ENCODE measurements around the gene RXFP2.

Gene RXFP2

GRCh38 chr13:31815361-31816144, 76.2 kb downstream of the RXFP2 start:
- no peak for TF ChIP-seq CTCF (IDR thresholded peaks at IDR 0.05; ENCODE audit: extremely low read depth, missing control alignments)

DNA sequence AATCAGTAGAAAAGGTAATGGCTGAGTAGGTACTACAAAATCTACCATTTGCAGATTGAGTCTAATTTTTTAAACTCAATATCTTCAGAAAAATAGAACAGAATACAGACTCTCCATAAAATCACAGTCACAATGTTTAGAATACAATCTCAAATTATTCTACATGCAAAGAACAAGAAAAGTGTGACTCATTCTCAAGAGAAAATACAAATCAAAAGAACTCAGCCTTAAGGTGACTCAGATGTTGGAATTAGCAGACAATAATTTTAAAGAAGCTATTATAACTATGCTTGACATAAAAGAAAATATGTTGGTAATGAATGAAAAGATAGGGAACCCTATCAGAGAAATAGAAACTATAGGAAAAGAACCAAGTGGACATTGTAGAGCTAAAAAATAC, 78.9 kb downstream of the RXFP2 start:
- no peak for DNase-seq (ENCODE audit: low spot score)
- TF ChIP-seq CTCF (IDR thresholded peaks at IDR 0.05; ENCODE audit: extremely low read depth, missing control alignments): no peak

More at GRCh38 chr13:31815361-31816144, 76.2 kb downstream of the RXFP2 start:
- no peak for DNase-seq (ENCODE audit: low spot score)

- no peak for TF ChIP-seq CTCF (IDR thresholded peaks at IDR 0.05; ENCODE audit: extremely low read depth, missing control alignments)
- DNase-seq (ENCODE audit: low spot score): peak; percentile 18
These were observed 85.6 kb downstream of the RXFP2 start for GRCh38 chr13:31824705-31825517.

DNA sequence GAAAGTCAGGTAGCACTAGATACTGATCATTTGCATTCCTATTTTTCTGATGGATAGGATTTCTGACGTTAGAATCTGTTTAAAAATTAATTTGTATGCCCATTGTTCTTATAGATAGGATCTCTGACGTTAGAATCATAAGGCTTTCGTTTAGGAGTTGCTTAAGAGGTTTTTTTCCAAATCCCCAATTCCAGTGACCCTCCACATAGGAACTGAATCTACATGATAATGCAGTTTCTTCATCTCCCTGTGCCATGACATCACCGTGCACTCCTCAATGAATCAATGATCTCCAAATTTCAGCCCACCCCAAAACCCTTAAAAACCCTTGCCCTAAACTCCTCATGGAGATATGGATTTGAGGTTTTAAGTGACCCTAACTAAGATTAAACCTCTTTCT, 87.2 kb downstream of the RXFP2 start:
- TF ChIP-seq CTCF (IDR thresholded peaks at IDR 0.05; ENCODE audit: extremely low read depth, missing control alignments): no peak
- no peak for DNase-seq (ENCODE audit: low spot score)

DNA sequence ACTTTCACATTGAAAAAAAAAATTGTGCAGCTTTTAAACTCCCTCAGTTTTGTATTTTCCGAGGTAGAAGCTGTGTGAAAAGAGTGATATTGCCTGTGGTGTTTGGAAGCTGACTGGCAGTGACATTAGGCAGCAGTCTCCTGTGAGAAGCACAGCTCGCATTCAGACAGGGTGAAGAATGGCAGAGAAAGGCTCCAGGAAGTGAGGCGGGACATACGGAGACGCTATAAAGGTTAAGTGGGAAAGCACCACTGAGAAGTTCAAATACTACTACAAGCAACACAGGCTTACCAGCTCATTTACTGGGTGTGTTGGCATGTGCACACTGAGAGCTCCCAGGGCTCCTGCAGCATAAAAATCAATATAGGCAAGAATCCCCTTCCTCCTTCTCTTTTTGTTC, 88.4 kb downstream of the RXFP2 start:
- TF ChIP-seq CTCF (IDR thresholded peaks at IDR 0.05; ENCODE audit: extremely low read depth, missing control alignments): no peak
- no peak for DNase-seq (ENCODE audit: low spot score)

- no peak for TF ChIP-seq CTCF (IDR thresholded peaks at IDR 0.05; ENCODE audit: extremely low read depth, missing control alignments)
- DNase-seq (ENCODE audit: low spot score): no peak
These were observed 96.6 kb downstream of the RXFP2 start for GRCh38 chr13:31835932-31836331.

DNA sequence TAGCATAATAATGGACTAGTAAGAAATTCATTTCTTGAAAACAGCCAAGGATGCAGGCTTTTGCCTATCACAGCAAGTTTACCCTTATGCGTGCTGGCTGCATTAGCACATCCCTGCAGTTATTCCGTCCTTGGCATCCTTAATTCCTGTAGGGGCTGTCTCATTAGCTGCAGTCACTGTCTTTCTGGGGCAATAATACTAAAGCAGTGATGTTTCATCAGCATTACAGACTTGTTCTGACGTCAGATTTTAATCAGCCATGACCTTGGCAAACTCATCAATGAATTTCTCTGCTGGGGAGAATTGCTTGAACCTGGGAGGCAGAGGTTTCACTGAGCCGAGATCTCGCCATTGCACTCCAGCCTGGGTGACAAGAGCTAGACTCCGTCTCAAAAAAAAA, 103.7 kb downstream of the RXFP2 start:
- no peak for DNase-seq (ENCODE audit: low spot score)
- no peak for TF ChIP-seq CTCF (IDR thresholded peaks at IDR 0.05; ENCODE audit: extremely low read depth, missing control alignments)

Measured in GM20000 (cell line).